Endothelial cell of umbilical vein (primary cell): ENCODE measurements around the gene B9D2. TPM values are rescaled to one million over a fixed set of nuclear protein-coding genes. Genes with fewer than 3 reads are reported as not detected.

Experiments
- BruUV-seq: library from RNA; stranded (reverse); fragments of 400-500 nt; replicated peaks from 2 replicates; lab custom pipeline; 2021; lab: Mats Ljungman, UMichigan
- CTCF ChIA-PET: fragments of 300-600, 350-600 bp; sonication (Branson Sonifier 250); formaldehyde crosslinking; loops from one replicate; lab custom pipeline; 2021; ENCODE audit warnings: antibody characterized with exemption, inconsistent platforms; lab: Charles Lee
- POLR2A ChIA-PET: fragments of 300-600, 350-600 bp; sonication (Branson Sonifier 250); formaldehyde crosslinking; loops from one replicate; lab custom pipeline; 2021; ENCODE audit warnings: antibody characterized with exemption, inconsistent platforms; lab: Charles Lee
- DNase-seq: peaks from one replicate; pipeline ENCODE4 v3.0.0-alpha.2; 2011; ENCODE audit warnings: low read depth, low spot score
- FAIRE-seq: peaks from 2 replicates; lab custom pipeline; 2011; peaks lifted over from hg19 to GRCh38; lab: Jason Lieb, UNC
- H2AFZ ChIP-seq: 2 replicates; pipeline ENCODE4 v1.6.0; 2012; ENCODE audit warnings: low read depth, low read length, control low read depth, inconsistent platforms
- H3K27ac ChIP-seq: 2 replicates; pipeline ENCODE4 v1.5.1; 2011; ENCODE audit warnings: low read depth, mild to moderate bottlenecking, control low read depth, low read length, moderate library complexity; ENCODE audit not compliant: insufficient read depth
- H3K27me3 ChIP-seq, 2 experiments: 2 replicates each; pipeline versions ENCODE4 v1.6.0 to v1.6.1; 2011; ENCODE audit warnings: low read length in 2 of 2, mixed read lengths in 1 of 2; ENCODE audit not compliant: control insufficient read depth in 2 of 2, insufficient read depth in 2 of 2
- H3K36me3 ChIP-seq, 2 experiments: 2 replicates in 1 of 2; 3 replicates in 1 of 2; pipeline ENCODE4 v1.5.1; 2011; ENCODE audit warnings: low read length in 2 of 2, mild to moderate bottlenecking in 1 of 2, moderate library complexity in 1 of 2; ENCODE audit not compliant: control insufficient read depth in 2 of 2, insufficient read depth in 2 of 2; ENCODE audit errors: extremely low read depth in 1 of 2
- H3K4me1 ChIP-seq: 3 replicates; pipeline ENCODE4 v1.5.1; 2011; ENCODE audit warnings: mild to moderate bottlenecking, low read length; ENCODE audit not compliant: control insufficient read depth, insufficient read depth; ENCODE audit errors: extremely low read depth
- H3K4me2 ChIP-seq: 2 replicates; pipeline ENCODE4 v1.6.1; 2011; ENCODE audit warnings: low read length, control low read depth, mixed read lengths; ENCODE audit not compliant: insufficient read depth
- H3K4me3 ChIP-seq, 3 experiments: fragments of 200-600 bp in 1 of 3; sonication (generic), shearing (Covaris generic) in 1 of 3; replicated peaks in 1 of 3; 2 replicates each; pipeline ENCODE4 v1.5.1; 2011 to 2016; ENCODE audit warnings: control low read depth in 3 of 3, low read length in 3 of 3, mild to moderate bottlenecking in 2 of 3, inconsistent platforms in 1 of 3, low read depth in 1 of 3, moderate library complexity in 1 of 3; ENCODE audit not compliant: insufficient read depth in 1 of 3
- H3K79me2 ChIP-seq: 2 replicates; pipeline ENCODE4 v1.6.0; 2012; ENCODE audit warnings: low read length, inconsistent platforms; ENCODE audit not compliant: control insufficient read depth, insufficient read depth
- H3K9ac ChIP-seq: replicated peaks from 2 replicates; pipeline ENCODE3; 2011; ENCODE audit warnings: low read length, control low read depth; ENCODE audit not compliant: insufficient read depth; ENCODE audit errors: extremely low read depth
- H3K9me1 ChIP-seq: replicated peaks from 3 replicates; pipeline ENCODE4 v1.6.0; 2011; ENCODE audit warnings: mild to moderate bottlenecking, low read length; ENCODE audit not compliant: control insufficient read depth, insufficient read depth; ENCODE audit errors: extremely low read depth
- H3K9me3 ChIP-seq: replicated peaks from 2 replicates; pipeline ENCODE4 v1.5.1; 2012; ENCODE audit warnings: low read length, inconsistent platforms; ENCODE audit not compliant: control insufficient read depth, insufficient read depth
- H4K20me1 ChIP-seq: replicated peaks from 2 replicates; pipeline ENCODE3; 2011; ENCODE audit warnings: mild to moderate bottlenecking, low read length; ENCODE audit not compliant: control insufficient read depth, insufficient read depth; ENCODE audit errors: extremely low read depth
- CTCF ChIP-seq, 2 donors: IDR thresholded peaks; 1 replicate in 1 of 2; 2 replicates in 1 of 2; pipeline ENCODE4 v1.5.1; 2011; ENCODE audit warnings: low read length in 2 of 2, mild to moderate bottlenecking in 2 of 2, moderate library complexity in 2 of 2, control low read depth in 1 of 2, inconsistent platforms in 1 of 2, low read depth in 1 of 2; ENCODE audit not compliant: insufficient read depth in 1 of 2; ENCODE audit errors: extremely low read depth in 1 of 2
- EZH2 ChIP-seq: IDR thresholded peaks from 2 replicates; pipeline ENCODE4 v1.6.1; 2012; ENCODE audit warnings: borderline replicate concordance, low read depth, mild to moderate bottlenecking, moderate library complexity, low read length, inconsistent platforms; ENCODE audit not compliant: severe bottlenecking
- GATA2 ChIP-seq: IDR thresholded peaks from 2 replicates; pipeline ENCODE4 v1.7.0; 2011; ENCODE audit warnings: low read depth, mild to moderate bottlenecking, moderate library complexity, mixed read lengths, low read length; ENCODE audit not compliant: insufficient read length, insufficient read depth
- POLR2AphosphoS5 ChIP-seq: IDR thresholded peaks from 2 replicates; pipeline ENCODE4 v1.6.1; 2012; ENCODE audit warnings: low read depth, mild to moderate bottlenecking, control low read depth, low read length, moderate library complexity; ENCODE audit not compliant: insufficient read depth
- dilution Hi-C: fragments of 300-500 bp; cut with MboI; formaldehyde crosslinking; loops from one replicate; pipeline ENCODE4 v1.15.0; 2019; ENCODE audit warnings: low sequenced_read_pairs; ENCODE audit not compliant: extremely low pct_ligation_motif_present
- intact Hi-C: fragments of 100-400 bp; cut with micrococcal nuclease; formaldehyde crosslinking; loops from one replicate; pipeline ENCODE4 v1.10.0; 2022
- polyA plus RNA-seq, 4 experiments: library from polyadenylated mRNA; depleted of rRNA in 3 of 4; stranded (reverse) in 3 of 4; unstranded in 1 of 4; fragments of >200 nt; gene quantifications; 2 replicates each; pipeline versions ENCODE4 v1.2.1 to v1.2.3, GENCODE V29; 2011 to 2012; ENCODE audit warnings: missing spikeins in 1 of 4
- total RNA-seq: library from RNA; stranded (reverse); gene quantifications from 2 replicates; pipeline ENCODE4 v1.2.3, GENCODE V29; 2021

Gene B9D2
- total and polyA plus RNA-seq, 2 donors (not counting 3 experiments of a cell fraction or from before 2014, with no cell fraction given) = 12.2 to 23.9 TPM

- TF ChIP-seq CTCF (IDR thresholded peaks at IDR 0.05; ENCODE audit: extremely low read depth in 1 of 2, insufficient read depth in 1 of 2, low read depth in 1 of 2, low read length in 2 of 2) (no peak), GATA2 (no peak), POLR2AphosphoS5 (no peak), EZH2 (no peak)
- Histone ChIP-seq H3K9me3 (no peaks in the 10 kb centered on the region), H3K9me1 (no peaks in the 10 kb centered on the region), H3K4me1 (peaks cover 8% of the 10 kb centered on the region), H3K27ac (no peak overlapping the region), H3K9ac (no peak overlapping the region), H3K27me3 (no peaks in the 10 kb centered on the region), H3K79me2 (peaks cover 3% of the 10 kb centered on the region), H3K4me3 (peak overlapping the region in 2 of 3 experiments; percentile 31 to 69), H2AFZ (peak overlapping the region; percentile 82), H3K4me2 (peak overlapping the region; percentile 82), H4K20me1 (no peaks in the 10 kb centered on the region), H3K36me3 (no peaks in the 10 kb centered on the region)
- DNase-seq (no peak), FAIRE-seq (no peak)
- intact Hi-C loops = no loop called here
- CTCF ChIA-PET = interaction anchor here (1.2 to 2.7 kb wide), 2 partner anchors 9 to 62 kb away, joined by 3 to 7 read pairs; partner anchors contain the start of gene DMAC2
- dilution Hi-C loops = no loop called here
- BruUV-seq = no TSS peak
- POLR2A ChIA-PET = no interaction called here
Measured at GRCh38 chr19:41376998-41377365, 13.0 kb upstream of the B9D2 start.
